GM13976 (cell line): ENCODE measurements around the gene UGT2A1.
"Not testable (repeated sequence)": the region's sequence is repeated elsewhere in the genome, so short reads cannot be mapped to it uniquely, and the experiment has no call there.

ENCODE experiments used
- DNase-seq: peaks from one replicate; pipeline ENCODE4 v3.0.0; 2012; ENCODE audit warnings: low spot score
- CTCF ChIP-seq: IDR thresholded peaks from 2 replicates; pipeline ENCODE4 v1.5.1; 2012; ENCODE audit warnings: borderline replicate concordance, mild to moderate bottlenecking; ENCODE audit not compliant: insufficient read depth; ENCODE audit errors: extremely low read depth, missing control alignments, control extremely low read depth
- in situ Hi-C: fragments of 300-500 bp; cut with MboI; formaldehyde crosslinking; loops from one replicate; pipeline ENCODE4 v1.12.0; 2022; ENCODE audit warnings: low sequenced_read_pairs, mixed read lengths, inconsistent platforms; ENCODE audit not compliant: unreplicated experiment

UGT2A1 gene

GRCh38 chr4:69653147-69653546, at the start of gene UGT2A1:
TSS of gene UGT2A1 (minus strand) at chr4:69653247. CDS start at chr4:69647644, 5,603 bp downstream.
- no peak for DNase-seq
- in situ Hi-C loops: no loop called here
- no peak for TF ChIP-seq CTCF

- no peak for TF ChIP-seq CTCF
- DNase-seq: no peak
- in situ Hi-C loops: loop anchor here (10.0 kb wide), 1 partner anchor 183 kb away; no protein-coding TSS in a partner anchor
Measured at GRCh38 chr4:69702201-69702600, 49.2 kb upstream of the UGT2A1 start.

GRCh38 chr4:69701696-69702095, 48.6 kb upstream of the UGT2A1 start:
- in situ Hi-C loops: loop anchor here (10.0 kb wide), 1 partner anchor 183 kb away; no protein-coding TSS in a partner anchor
- DNase-seq: no peak
- no peak for TF ChIP-seq CTCF

- no peak for DNase-seq
- no peak for TF ChIP-seq CTCF
- in situ Hi-C loops: no loop called here
Measured at GRCh38 chr4:69697536-69698242, 44.6 kb upstream of the UGT2A1 start.

GRCh38 chr4:69689599-69689998, 36.6 kb upstream of the UGT2A1 start:
- DNase-seq: no peak
- TF ChIP-seq CTCF: peak; percentile 5
- in situ Hi-C loops: no loop called here

GRCh38 chr4:69684804-69685203, 31.8 kb upstream of the UGT2A1 start:
- TF ChIP-seq CTCF: no peak
- no peak for DNase-seq
- in situ Hi-C loops: no loop called here

GRCh38 chr4:69668680-69669079, 15.6 kb upstream of the UGT2A1 start:
- no peak for TF ChIP-seq CTCF
- in situ Hi-C loops: no loop called here
- no peak for DNase-seq

- in situ Hi-C loops, DNase-seq: not testable (repeated sequence)
Measured at GRCh38 chr4:69664009-69664408, 11.0 kb upstream of the UGT2A1 start.

- in situ Hi-C loops, DNase-seq: not testable (repeated sequence)
Measured at GRCh38 chr4:69661130-69661803, 8.2 kb upstream of the UGT2A1 start.
